Measurements from ENCODE around the gene CASKIN1.

GRCh38 chr16:2211923-2212347, 15.5 kb upstream of the CASKIN1 start:
- TF ChIP-seq CTCF (IDR thresholded peaks at IDR 0.05; ENCODE audit: insufficient read depth, low read length, poor library complexity, severe bottlenecking), result no peak
- no peak for TF ChIP-seq EZH2phosphoT487 (conservative IDR thresholded peaks at IDR 0.05; ENCODE audit: low read length)
